NCI-H2107 (cell line): Measurements from ENCODE around the gene PCDH9.
"Not testable (repeated sequence)": the region's sequence is repeated elsewhere in the genome, so short reads cannot be mapped to it uniquely, and the experiment has no call there.

Experiments used
- DNase-seq: peaks from one replicate; lab custom pipeline; 2025; lab: John Stamatoyannopoulos, UW

Gene PCDH9

DNA sequence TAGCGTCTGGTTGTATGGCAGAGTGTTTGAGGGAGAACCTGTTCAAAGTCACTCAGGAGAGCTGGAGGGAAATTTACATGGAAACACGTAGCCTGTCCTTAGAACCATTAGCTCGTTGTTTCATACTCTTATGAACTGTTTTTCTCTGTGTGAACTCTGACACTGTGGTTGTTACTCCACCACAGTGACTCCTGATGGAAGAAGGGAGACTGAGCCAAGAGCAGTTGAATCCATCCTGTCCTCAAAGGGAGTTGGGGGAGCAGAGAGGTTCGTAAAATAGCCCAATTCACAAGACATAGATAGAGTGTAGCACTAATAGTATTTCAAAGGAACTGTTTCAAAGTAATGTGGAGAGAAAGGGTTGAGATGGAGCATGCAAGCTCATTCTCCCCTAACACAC is 964.8 kb downstream of the PCDH9 start:
- DNase-seq: no peak

- no peak for DNase-seq
These were observed 965.2 kb downstream of the PCDH9 start for GRCh38 chr13:66264971-66265370.

DNA sequence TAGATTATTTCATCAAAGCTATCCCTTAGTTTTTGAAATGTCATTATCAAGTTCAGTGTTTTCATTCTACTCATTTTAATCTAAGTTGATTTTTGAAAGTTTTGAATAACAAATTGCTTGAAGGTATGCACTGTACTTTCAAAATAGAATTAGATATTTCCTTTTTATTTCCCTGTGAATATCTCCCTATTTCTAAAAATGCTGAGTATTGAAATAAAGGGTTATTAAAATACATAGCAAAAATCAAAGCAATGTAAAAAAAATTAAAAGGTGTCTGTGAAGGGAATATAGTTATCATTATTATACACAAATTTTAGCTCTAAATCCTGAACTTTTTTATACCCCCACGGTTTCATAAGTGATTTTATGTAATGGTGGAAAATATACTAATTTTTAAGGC is 967.8 kb downstream of the PCDH9 start:
- no peak for DNase-seq

DNA sequence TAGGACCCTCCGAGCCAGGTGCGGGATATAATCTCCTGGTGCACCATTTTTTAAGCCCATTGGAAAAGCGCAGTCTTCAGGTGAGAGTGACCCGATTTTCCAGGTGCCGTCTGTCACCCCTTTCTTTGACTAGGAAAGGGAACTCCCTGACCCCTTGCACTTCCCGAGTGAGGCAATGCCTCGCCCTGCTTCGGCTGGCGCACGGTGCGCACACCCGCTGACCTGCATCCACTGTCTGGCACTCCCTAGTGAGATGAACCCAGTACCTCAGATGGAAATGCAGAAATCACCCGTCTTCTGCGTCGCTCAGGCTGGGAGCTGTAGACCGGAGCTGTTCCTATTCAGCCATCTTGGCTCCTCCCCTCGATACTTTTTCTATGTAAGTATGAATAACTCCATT is 970.7 kb downstream of the PCDH9 start:
- not testable (repeated sequence) for DNase-seq
